KG1 (cell line): ENCODE results near the gene KRR1.

Experiments used
- DNase-seq: peaks from one replicate; lab custom pipeline; 2025; lab: John Stamatoyannopoulos, UW

KRR1 gene

DNA sequence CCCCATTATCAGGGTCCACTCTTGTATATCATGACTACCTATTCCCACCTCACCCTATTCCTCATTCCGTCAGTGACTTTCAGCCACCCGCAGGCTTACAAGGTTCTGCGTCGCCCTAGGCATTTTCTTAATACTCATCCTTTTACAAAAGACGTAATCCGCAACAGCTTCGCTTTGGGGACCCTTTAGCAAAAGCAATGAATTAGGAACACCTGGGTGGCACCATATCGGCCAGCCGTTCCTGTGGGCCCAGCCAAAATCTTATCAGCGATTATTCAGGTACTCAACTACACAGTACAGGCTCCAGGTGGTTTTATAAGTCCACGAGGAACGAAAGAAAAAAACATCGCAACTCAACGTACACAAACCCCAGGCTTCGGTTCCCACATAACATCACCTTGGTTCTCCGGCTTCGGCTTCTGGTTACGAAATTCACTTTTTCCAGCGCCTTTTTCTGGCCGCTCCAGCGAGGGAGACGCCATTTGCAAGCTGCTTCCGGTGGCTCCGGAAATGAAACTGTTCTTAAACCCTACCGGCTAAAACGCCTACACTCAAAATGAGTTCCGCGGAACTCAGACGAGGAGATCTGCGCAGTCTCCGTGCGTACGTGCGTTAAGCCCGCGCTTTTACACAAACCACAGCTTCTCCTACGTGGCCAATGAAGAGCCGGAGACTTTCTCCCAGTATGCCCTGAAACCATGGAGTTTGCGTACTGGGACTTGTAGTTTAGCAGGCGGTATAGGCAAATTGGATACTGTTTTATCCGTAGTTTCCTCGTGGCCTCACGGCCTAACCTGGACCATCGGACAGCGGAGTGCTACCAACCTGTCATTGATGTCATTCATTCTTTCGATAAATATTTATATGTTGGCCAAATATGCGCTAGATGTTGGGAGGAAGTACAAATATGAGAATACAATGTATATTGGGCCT is at the start of gene KRR1:
Gene KRR1, minus strand, starts transcription at position 494 of the 933 bp plus-strand sequence. Its CDS starts 12 bp downstream, at position 482.
- peak; percentile 89 for DNase-seq

GRCh38 chr12:75560167-75560566 is 48.8 kb upstream of the KRR1 start:
- DNase-seq: no peak

DNA sequence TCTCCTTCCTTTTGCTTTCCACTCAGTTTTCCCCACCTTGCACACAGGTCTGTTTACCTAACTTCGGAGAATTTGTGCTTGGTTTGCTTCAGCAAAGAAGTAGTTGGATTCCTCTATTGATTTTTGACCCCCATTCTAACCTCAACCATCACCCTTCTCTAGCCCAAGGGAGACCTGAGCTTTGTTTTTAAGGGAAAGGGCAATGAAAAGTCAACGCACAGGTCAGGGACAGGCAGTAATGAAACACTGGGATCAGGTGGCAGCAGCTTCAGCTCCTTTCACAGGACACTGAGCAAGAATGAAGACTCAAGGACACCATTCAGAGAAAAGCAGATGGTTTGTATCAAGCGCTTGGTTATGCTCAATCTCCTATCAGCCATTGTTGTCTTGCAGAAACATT is 46.9 kb upstream of the KRR1 start:
- no peak for DNase-seq

- DNase-seq: no peak
Observed at GRCh38 chr12:75556311-75556899, 45.0 kb upstream of the KRR1 start.

DNA sequence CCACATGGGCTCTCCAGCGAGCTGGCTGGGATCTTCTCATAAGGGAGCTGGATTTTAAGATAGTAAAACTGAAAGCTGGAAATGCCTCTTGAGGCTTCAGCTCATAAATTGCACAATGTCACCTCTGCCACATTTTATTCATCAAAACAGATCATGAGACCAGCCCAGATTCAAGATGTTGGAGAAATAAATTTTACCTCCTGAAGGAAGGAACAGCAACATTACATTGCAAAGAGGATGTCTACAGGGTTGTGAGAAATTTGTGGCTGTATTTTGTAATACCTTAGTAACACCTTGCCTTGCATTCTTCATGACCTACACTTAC is 43.1 kb upstream of the KRR1 start:
- no peak for DNase-seq

GRCh38 chr12:75553836-75554555 is 42.6 kb upstream of the KRR1 start:
- DNase-seq: no peak

DNA sequence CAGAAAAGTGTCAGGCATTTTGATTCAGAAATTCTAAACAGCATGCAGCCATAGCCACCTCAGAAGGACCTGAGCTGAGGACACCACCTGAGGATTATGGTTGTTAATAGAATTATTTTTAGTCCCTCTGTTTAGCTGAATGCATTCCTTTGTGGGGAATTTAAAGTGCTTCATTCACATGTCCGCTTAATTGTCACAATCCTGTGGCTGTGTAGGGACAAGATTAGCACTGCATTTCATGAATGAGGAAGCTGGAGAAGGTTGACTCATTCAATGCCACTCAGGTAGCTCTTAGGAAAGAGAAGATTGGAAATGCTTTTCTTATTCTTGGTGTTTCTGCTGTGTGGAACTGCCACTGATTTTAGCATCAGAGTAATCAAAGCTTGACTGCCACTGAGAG is 42.0 kb upstream of the KRR1 start:
- DNase-seq: no peak

GRCh38 chr12:75551477-75551876 is 40.1 kb upstream of the KRR1 start:
- no peak for DNase-seq

DNA sequence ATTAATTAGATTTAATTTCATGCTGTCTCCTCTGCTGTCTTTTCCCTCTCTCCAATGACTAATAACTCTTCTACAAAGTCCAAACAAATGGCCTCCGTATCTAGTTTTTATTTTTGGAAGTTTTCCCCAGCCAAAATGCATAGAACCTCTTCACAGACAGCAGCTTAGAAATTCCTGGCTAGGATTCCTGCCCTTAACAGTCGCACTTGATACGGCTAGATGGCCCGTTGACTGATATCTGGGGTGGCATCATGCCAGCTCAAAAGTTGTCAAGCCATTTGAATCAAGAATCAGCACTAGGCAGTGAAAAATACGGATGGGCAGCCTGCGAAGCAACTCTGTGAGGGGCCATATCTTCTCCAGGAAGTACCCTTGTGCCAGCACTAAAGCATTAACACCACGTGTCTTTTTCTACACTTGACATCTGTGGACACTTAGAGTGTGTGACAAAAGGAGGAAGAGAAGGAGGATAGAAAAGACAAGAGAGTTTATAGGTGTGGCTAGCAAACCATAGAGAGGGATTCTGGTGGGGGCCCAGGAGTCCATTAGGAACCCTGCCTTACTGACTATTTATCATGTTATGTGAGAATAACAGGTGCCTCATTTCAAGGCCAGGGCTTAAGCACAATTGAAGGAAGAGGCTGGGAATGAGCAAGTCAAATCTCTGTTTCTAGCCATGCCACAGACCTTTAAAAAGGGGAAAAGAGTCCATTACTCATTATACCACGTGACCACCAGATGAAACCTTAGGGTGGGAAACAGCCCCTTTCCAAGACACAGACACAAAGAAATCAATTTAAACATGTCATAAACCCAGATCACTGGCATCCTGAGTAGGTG is 39.2 kb upstream of the KRR1 start:
- DNase-seq: no peak

DNA sequence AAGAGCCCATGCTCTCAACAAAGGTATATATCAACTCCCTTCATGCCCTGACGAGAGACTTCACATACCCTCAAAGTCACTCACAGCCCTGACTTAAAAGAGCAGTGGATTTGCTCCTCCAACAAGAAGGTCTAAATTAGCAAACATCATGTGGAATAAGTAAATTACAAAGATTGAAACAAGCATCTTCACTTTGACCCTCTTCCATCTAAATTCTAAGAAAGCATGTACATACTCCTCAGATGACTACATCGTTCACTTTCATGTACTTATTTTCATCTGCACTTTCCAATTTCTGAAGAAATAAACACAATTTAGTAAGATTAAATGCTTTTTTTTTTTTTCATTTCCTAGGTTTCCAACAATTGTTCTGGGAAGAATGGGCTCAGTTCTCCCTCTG is 38.6 kb upstream of the KRR1 start:
- no peak for DNase-seq

- no peak for DNase-seq
Observed at GRCh38 chr12:75548879-75549278, 37.5 kb upstream of the KRR1 start.

GRCh38 chr12:75545636-75546035 is 34.2 kb upstream of the KRR1 start:
- no peak for DNase-seq

DNA sequence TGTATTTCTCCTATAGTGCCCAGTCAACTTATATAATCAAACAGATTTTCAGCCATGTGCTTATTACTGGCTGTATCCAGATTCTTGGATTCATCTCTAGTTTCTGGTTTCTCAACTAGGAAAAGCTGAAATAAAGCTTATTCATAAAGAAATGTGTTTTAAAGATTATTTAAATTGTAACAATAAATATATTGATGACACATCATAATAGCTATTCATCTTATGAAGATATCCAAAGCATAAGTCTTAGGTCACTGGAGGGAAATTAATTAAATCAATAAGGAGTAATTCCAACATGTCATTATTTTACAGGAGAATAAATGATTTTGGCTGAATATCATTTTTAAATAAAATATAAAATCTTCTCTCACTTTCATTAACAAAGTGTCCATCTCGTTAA is 32.1 kb upstream of the KRR1 start:
- no peak for DNase-seq

DNA sequence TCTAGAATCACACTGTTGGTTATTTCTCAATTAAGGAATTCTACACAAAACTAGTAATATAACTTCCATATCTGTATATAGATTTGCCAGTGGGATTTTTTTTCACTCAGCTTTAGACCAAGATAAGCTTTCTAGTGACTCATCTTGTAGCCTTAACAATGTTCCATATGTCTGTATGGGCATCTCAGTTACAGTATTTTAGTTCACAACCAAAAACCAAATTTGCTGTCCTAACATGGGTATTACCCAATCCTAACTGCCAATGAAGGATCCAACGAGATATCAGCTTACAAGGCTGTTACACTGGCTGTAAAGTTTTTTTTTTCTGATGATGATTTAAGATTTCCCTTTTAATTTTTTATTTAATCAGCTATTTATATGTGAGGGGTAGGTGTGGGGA is 31.5 kb upstream of the KRR1 start:
- DNase-seq: no peak

DNA sequence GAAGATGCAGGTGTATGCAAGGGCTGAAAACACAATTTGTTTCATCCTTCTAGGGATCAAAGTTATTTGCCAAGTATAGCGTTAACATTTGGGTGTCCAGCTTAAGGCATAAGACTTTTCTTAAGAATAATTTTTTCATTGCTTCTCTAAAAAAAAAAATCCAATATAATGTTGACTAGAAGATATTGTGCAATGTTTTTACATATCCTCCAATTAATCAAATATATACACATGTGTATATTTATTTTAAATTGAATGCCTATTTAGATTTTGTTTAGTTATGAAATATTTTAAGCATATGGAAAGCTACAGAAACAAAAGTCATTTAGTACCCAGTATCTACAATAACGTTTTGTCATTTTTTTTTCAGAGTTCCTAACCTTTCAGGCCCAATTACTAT is 28.5 kb upstream of the KRR1 start:
- no peak for DNase-seq

DNA sequence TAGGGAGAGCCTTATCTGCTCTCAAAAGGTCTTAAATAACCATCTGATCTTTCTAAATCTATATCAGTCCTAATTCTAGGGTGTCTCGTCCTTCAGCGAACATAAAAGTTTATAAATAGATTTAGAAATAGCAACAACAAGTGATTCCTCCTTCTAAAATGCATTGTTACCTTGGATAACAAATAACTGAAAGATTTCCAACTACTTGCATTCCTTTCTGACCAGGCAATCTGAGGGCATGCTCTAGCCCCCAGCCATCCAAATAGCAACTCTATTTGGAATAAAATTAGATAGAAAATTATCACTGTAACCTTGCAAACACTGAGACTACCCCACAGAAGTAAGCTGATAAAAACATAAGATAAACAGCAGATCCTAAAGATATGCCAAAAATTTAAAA is 21.8 kb upstream of the KRR1 start:
- no peak for DNase-seq

DNA sequence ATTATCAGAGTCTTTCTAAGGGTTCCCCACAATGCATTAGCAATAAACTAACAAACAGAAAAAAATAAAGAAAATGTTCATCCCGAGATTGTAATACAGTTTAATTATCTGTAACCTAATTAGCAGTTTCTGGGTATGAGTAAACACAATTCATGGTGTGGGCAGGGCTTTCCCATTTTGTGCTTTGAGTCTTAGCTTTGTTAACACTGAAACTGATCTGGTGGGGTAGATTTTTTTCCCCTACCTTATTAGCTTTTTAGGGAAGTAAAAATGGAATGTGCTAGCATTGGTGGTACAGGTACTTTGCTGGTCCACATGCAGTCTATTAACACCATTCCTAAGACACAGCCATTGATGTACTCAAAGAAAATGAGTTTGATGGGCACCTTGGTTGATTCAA is 18.4 kb upstream of the KRR1 start:
- DNase-seq: no peak

DNA sequence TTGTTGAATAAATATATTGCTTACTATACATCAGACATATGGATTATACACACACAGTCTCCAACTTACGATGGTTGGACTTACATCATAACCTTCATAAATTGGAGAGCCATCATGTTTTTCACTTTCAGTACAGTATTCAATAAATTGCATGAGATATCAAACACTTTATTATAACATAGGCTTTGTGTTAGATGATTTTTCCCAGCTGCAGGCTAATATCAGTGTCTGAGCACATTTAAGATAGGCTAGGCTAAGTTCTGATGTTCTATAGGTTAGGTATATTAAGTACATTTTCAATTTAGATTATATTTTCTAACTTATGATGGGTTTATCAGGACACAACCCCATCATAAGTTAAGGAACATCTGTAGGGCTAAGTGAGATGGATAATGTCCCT is 17.9 kb upstream of the KRR1 start:
- no peak for DNase-seq

- DNase-seq: no peak
Observed at GRCh38 chr12:75528692-75529091, 17.3 kb upstream of the KRR1 start.

DNA sequence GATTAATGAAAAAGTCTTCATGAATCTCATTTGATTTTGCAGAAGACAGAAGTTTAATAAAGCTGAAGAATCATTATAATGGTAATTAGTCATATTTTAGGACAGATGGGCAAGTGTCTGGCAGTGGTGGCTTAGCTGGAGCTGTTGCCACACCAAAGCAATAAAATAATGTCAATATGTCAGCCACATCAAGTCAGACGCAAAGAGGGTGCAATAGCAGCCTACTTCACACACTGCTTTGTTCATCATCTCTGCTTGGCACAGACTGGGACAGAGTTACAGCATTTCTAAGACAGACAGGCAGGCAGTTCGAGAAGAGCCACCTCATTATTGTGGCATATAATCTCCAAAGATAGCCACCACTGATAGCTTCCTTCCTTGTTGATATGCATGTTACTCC is 16.9 kb upstream of the KRR1 start:
- no peak for DNase-seq

GRCh38 chr12:75526655-75527511 is 15.5 kb upstream of the KRR1 start:
- peak; percentile 20 for DNase-seq
